ENCODE data around the gene SLC36A1.

Gene SLC36A1

DNA sequence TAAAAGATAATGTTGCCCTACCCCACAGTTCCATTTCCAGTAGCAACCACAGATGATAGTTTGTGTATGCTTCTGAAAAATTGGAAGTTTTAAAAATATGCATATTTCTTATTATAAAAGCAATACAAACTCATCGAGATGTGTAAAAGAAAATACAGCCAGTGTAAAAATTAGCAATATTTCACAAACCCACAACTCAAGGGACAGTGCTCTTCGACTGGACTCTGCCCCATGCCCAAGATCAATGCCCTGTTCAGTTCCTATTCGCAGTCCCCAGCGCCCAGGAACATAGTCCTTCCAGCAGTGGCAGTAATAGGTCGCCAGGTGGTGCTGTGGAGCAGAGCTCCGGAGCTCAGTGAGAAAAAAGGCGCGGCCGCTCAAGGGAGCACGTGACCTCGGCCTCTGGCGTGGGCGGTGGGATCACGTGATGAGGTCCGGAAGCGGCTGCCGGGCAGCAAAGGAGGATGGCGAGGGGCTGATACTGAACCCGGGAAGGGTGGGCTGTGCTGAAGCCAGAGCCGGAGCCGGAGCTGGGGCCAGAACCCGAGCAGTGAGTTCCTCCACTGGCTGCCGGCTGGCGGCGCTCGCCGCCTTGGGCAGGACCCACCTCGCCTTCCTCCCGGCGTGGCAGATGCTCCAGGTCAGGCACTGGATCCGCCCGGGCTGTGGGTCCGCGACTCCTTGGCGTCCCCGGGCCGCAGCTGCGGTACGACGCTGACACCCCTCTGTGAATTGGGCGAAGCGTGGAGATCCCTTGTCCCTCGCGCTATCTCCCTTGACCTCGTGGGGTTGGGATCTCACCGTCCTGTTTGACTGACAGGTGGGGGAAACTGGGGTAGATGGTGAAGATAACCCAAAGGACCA, at the start of gene SLC36A1:
Gene SLC36A1 (plus strand): TSS at position 430 of the 864 bp plus-strand sequence. CDS start 11,190 bp downstream, outside the sequence.
- peak; percentile 83 for TF ChIP-seq GATA2 (IDR thresholded peaks at IDR 0.05; ENCODE audit: low read depth, low read length)
- TF ChIP-seq GATA3 (IDR thresholded peaks at IDR 0.05; ENCODE audit: low read depth, low read length), result no peak

DNA sequence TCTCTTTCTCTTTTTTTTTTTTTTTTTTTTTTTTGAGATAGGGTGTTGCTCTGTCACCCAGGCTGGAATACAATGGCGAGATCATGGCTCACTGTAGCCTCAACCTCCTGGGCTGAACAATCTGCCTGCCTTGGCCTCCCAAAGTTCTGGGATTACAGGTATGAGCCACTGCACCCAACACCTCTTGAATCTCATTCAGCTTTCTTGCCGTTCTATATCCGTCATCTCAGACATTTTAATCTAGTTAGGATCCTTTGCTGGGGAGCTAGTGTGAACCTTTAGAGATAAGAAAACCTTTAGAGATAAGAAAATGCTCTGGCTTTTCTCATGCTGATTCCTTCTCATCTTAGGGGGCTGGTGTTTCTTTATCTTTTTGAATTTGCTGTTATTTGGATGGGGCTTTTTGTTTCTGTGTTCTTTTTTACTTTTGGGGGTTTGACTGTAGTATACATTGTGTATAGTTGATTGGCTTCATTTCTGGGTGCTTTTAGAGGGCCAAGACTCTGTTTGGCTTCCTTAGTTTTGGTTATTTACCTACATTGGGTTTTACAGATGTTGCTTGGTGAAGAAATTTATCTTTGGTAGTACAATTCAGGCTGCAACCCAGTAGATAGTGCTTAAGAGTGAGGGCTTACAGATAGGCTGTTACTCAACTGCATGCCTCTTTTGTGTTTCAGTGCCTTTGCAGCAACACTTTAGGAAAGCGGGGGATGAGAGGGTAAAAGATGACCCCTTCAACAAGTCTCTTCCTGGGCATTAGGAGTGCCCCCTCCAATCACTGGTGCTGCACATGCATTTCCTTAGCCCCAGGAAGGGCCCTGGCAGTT, 41.9 kb upstream of the SLC36A1 start:
- no peak for TF ChIP-seq GATA3 (IDR thresholded peaks at IDR 0.05; ENCODE audit: low read depth, low read length)
- no peak for TF ChIP-seq GATA2 (IDR thresholded peaks at IDR 0.05; ENCODE audit: low read depth, low read length)

DNA sequence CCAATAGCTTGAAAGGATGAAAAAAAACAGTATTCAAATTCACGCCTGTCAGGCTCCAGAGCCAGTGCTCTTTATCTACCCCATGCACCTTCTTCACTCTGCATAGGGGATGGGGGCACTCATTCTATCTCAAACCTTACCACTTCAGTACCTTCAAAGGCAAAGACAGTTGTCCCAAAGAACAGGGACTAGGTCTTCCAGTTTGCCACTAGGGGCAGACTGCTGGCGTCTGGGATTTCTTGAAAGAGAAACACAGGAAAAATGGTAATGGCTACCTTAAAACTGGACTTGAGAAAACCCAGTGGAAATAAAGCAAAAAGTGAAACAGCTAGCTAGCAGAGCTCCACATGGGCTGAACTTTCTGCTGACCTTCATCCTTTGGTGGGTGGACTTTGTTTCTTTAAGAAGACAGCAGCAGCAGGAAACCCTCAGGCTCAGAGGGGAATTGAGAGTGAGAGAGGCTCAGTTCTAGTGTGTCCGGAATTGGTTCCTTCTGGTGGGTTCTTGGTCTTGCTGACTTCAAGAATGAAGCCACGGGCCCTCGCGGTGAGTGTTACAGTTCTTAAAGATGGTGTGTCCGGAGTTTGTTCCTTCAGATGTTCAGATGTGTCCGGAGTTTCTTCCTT, 41.0 kb upstream of the SLC36A1 start:
- TF ChIP-seq GATA2 (IDR thresholded peaks at IDR 0.05; ENCODE audit: low read depth, low read length), result no peak
- TF ChIP-seq GATA3 (IDR thresholded peaks at IDR 0.05; ENCODE audit: low read depth, low read length), result no peak

DNA sequence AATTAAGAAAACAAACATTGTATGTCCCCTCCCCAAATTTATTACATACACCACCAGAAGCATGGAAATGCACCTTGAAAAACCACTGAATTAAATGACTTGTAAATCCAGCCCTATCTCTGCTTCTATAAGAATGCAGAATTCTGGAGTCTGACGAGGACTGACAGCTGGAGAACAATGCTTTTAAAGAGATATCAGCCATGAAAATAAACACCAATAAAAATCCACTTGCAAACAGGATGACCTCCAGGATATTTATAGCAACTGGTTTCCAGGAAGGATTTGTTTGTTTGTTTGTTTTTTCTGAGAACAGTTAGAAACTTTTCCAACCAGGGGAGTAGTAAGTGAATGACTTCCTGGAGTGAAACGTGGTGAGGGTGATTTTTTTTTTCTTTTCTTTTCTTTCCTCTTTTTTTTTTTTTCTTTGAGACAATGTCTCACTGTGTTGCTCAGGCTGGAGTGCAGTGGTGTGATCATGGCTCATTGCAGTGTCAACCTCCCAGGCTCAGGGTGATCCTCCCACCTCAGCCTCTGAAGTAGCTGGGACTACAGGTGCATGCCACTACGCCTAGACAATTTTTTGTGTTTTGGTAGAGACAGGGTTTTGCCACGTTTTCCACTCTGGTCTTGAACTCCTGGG, 38.7 kb upstream of the SLC36A1 start:
- TF ChIP-seq GATA3 (IDR thresholded peaks at IDR 0.05; ENCODE audit: low read depth, low read length) (no peak), GATA2 (IDR thresholded peaks at IDR 0.05; ENCODE audit: low read depth, low read length) (no peak)

GRCh38 chr5:151413800-151414199, 33.6 kb upstream of the SLC36A1 start:
- no peak for TF ChIP-seq GATA2 (IDR thresholded peaks at IDR 0.05; ENCODE audit: low read depth, low read length)
- no peak for TF ChIP-seq GATA3 (IDR thresholded peaks at IDR 0.05; ENCODE audit: low read depth, low read length)

DNA sequence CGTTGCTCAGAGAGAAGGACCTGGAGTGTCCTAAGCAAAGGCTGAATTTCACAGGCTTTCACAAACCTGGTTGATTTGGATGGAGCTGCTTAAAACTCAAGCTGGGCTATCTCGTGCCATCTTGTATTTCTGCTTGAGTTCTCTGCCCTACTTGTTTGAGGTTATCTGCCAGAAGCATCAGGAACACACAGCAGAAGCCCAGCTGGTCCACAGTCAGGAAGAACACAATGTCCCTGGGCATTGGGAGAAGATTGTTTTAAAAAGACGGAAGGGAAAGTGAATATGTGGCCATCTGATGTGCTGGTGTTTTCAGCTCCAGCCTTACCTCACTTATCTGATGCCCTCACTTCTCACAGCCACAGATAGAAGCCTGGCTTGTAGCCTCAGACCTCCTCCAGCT, 32.9 kb upstream of the SLC36A1 start:
- peak; percentile 61; the same call in 1 of the 2 replicates for TF ChIP-seq GATA2 (IDR thresholded peaks at IDR 0.05; ENCODE audit: low read depth, low read length)
- no peak for TF ChIP-seq GATA3 (IDR thresholded peaks at IDR 0.05; ENCODE audit: low read depth, low read length)

DNA sequence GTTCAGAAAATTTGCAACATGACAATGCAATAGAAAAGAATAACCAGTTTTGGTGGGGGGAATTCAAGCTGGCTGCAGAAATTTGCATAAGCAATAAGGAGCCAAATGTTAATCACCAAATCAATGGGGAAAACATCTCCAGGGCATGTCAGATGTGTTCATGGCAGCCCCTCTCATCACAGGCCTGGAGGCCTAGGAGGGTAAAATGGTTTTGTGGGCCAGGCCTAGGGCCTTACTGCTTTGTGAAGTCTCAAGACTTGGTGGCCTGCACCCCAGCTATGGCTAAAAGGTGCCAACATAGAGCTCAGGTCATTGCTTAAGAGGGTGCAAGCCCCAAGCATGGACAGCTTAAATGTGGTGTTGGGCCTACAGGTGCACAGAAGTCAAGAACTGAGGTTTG, 29.7 kb upstream of the SLC36A1 start:
- TF ChIP-seq GATA3 (IDR thresholded peaks at IDR 0.05; ENCODE audit: low read depth, low read length) (no peak), GATA2 (IDR thresholded peaks at IDR 0.05; ENCODE audit: low read depth, low read length) (no peak)

DNA sequence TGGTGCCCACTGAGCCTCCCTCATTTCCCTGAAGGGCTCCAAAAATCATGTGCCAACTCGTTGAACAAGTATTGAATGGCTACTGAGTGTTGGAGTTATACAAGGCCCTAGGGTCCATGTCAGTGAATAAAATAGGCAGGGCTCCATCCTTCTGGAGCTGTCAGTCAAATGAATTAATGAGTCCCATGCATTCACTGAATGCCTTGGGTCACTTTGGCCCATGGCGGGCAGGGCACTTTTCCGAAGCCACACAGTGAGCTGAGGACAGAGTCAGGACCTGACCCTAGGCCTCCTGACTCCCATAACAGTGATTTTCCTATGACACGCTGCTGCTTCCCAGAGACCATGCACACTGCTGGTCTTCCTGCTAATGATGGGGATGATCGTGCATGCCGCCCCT, 27.3 kb upstream of the SLC36A1 start:
- TF ChIP-seq GATA2 (IDR thresholded peaks at IDR 0.05; ENCODE audit: low read depth, low read length) (no peak), GATA3 (IDR thresholded peaks at IDR 0.05; ENCODE audit: low read depth, low read length) (no peak)

DNA sequence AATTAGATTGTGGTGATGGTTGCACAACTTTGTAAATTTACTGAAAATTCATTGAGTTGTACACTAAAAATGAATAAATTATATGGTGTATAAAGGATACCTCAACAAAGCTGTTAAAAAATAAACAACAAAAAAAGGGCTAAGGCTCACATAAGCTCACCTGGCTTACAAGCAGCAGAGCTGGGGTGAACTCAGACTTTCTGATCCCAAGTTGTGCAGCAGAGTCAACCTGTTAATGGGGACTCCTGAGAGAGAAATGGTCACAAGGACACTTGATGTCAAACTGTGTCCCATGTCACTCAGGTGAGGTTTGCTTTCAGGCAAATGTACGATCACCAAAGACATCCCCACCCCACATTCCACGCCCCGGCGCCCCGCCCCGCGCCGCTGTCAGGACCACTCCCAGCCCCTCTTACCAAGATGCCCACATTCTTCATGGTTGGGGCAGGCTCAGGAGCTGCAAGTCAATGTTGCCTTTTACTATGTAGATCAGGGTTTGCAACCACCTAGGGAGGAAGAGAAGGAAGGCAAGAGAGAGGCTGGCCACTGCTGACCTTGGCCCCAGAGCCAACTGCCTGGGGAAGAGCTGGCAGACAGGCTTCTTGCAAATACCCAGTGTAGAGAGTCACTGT, 22.4 kb upstream of the SLC36A1 start:
- TF ChIP-seq GATA3 (IDR thresholded peaks at IDR 0.05; ENCODE audit: low read depth, low read length), result no peak
- no peak for TF ChIP-seq GATA2 (IDR thresholded peaks at IDR 0.05; ENCODE audit: low read depth, low read length)

DNA sequence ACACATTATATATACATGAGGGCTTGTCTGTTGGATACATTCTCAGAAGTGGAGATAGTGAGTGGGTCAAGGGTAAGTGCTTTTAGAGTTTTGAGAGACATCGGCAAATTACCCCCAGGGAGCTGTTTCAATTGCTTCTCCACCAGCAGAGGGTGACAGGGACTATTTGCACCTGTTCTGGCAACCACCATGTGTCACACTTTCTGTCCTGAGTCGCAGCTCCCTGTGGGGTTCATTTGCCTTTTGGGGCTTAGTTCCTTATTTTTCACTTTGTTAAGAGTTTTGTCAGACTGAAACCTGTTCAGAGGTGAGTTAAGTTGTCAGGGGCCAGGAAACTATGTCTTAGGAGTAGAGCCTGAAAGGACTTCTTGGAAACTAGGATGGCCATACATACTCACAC, 20.1 kb upstream of the SLC36A1 start:
- no peak for TF ChIP-seq GATA3 (IDR thresholded peaks at IDR 0.05; ENCODE audit: low read depth, low read length)
- TF ChIP-seq GATA2 (IDR thresholded peaks at IDR 0.05; ENCODE audit: low read depth, low read length), result no peak

DNA sequence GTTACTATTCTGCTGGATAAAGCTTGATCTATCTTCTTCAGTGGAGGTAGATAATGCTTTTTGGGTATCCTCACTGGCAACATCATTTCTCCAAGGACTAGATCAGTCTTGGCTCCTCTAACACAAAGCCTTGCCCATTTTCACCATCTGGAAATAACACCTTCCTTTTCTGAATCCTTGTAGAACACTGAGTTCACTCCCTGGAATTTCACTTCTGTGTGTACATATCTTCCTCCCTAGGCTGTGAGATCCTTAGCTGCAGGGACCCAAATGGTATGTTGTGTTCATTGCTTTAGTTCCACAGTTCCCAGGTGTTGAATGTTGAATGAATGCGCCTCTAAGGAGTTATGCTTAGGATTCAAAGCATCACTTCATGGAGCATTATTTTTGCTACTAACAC, 16.7 kb upstream of the SLC36A1 start:
- no peak for TF ChIP-seq GATA2 (IDR thresholded peaks at IDR 0.05; ENCODE audit: low read depth, low read length)

DNA sequence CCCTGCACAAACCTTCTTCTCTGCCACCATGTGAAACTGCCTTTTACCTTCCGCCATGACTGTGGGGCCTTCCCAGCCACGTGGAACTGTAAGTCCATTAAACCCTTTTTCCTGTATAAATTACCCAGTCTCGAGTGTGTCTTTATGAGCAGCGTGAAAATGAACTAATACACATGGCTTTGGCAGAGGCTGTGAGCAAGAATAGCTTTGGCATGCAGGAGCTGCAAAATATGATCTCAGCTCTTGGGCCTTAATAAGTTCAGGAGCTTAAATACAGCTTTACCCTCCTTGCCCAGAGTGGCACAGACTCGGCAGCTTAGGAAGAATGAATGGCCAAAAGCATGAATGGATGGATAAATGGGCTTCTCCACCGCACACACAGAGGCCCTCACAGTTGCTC, 15.7 kb upstream of the SLC36A1 start:
- TF ChIP-seq GATA3 (IDR thresholded peaks at IDR 0.05; ENCODE audit: low read depth, low read length) (no peak), GATA2 (IDR thresholded peaks at IDR 0.05; ENCODE audit: low read depth, low read length) (no peak)

GRCh38 chr5:151432210-151432609, 15.2 kb upstream of the SLC36A1 start:
- TF ChIP-seq GATA2 (IDR thresholded peaks at IDR 0.05; ENCODE audit: low read depth, low read length), result no peak
- no peak for TF ChIP-seq GATA3 (IDR thresholded peaks at IDR 0.05; ENCODE audit: low read depth, low read length)
